Activated CD8-positive, alpha-beta T cell treated with anti-CD3 and anti-CD28 coated beads for 36 hours (primary cell): ENCODE results near the gene PACRG. TPM values are rescaled to one million over a fixed set of nuclear protein-coding genes. Genes with fewer than 3 reads are reported as not detected.

ENCODE experiments used
- ATAC-seq: fragments of 200-7000 bp; cut with Tn5 transposase; one replicate; pipeline ENCODE4 v1.10.0; 2021; ENCODE audit warnings: mild to moderate bottlenecking, moderate library complexity
- CTCF ChIA-PET: fragments of 350-600 bp; sonication (Branson Sonifier 250); formaldehyde crosslinking; loops from one replicate; lab custom pipeline; 2021; ENCODE audit warnings: antibody characterized with exemption; lab: Charles Lee
- POLR2A ChIA-PET: fragments of 350-600 bp; sonication (Branson Sonifier 250); formaldehyde crosslinking; loops from one replicate; lab custom pipeline; 2021; ENCODE audit warnings: antibody characterized with exemption; lab: Charles Lee
- DNase-seq: peaks from one replicate; pipeline ENCODE4 v3.0.0-alpha.2; 2020
- H3K27ac Mint-ChIP-seq: one replicate; pipeline ENCODE4 v1.8.0; 2021; ENCODE audit warnings: mild to moderate bottlenecking, mixed read lengths
- H3K27me3 Mint-ChIP-seq: one replicate; pipeline ENCODE4 v1.8.0; 2021; ENCODE audit warnings: mixed read lengths
- H3K36me3 Mint-ChIP-seq: one replicate; pipeline ENCODE4 v1.8.0; 2021; ENCODE audit warnings: low read depth, mixed read lengths
- H3K4me1 Mint-ChIP-seq: one replicate; pipeline ENCODE4 v1.8.0; 2021; ENCODE audit warnings: low read depth, mixed read lengths
- H3K4me3 Mint-ChIP-seq: one replicate; pipeline ENCODE4 v1.8.0; 2021; ENCODE audit warnings: mild to moderate bottlenecking, moderate library complexity, mixed read lengths
- H3K9me3 Mint-ChIP-seq: one replicate; pipeline ENCODE4 v1.8.0; 2021; ENCODE audit warnings: mixed read lengths
- intact Hi-C: fragments of 100-400 bp; cut with micrococcal nuclease; formaldehyde crosslinking; loops from one replicate; pipeline ENCODE4 v1.10.0; 2022
- total RNA-seq, 2 experiments: library from RNA; stranded (reverse); gene quantifications; one replicate each; pipeline ENCODE4 v1.2.3, GENCODE V29; 2021
- TF ChIP-seq, protein P1 (sequence below): fragments of 200-600 bp; IDR thresholded peaks from one replicate; pipeline ENCODE4 v1.8.0; 2022; ENCODE audit warnings: antibody characterized with exemption, mild to moderate bottlenecking

PACRG gene
- total RNA-seq, 2 experiments from 2014 or later = not detected

GRCh38 chr6:163250116-163250515 lies 522.3 kb downstream of the PACRG start:
- ChIA-PET POLR2A (no interaction called here), CTCF (no interaction called here)
- no peaks in the 10 kb centered on the region for H3K36me3 Mint-ChIP-seq
- intact Hi-C loops = no loop called here
- H3K27ac Mint-ChIP-seq = no peak overlapping the region
- H3K4me3 Mint-ChIP-seq = no peak overlapping the region
- no peak for ATAC-seq
- no peaks in the 10 kb centered on the region for H3K9me3 Mint-ChIP-seq
- no peak for DNase-seq
- TF ChIP-seq, protein P1, sequence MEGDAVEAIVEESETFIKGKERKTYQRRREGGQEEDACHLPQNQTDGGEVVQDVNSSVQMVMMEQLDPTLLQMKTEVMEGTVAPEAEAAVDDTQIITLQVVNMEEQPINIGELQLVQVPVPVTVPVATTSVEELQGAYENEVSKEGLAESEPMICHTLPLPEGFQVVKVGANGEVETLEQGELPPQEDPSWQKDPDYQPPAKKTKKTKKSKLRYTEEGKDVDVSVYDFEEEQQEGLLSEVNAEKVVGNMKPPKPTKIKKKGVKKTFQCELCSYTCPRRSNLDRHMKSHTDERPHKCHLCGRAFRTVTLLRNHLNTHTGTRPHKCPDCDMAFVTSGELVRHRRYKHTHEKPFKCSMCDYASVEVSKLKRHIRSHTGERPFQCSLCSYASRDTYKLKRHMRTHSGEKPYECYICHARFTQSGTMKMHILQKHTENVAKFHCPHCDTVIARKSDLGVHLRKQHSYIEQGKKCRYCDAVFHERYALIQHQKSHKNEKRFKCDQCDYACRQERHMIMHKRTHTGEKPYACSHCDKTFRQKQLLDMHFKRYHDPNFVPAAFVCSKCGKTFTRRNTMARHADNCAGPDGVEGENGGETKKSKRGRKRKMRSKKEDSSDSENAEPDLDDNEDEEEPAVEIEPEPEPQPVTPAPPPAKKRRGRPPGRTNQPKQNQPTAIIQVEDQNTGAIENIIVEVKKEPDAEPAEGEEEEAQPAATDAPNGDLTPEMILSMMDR = no peak
- H3K27me3 Mint-ChIP-seq = peaks cover 11% of the 10 kb centered on the region
- H3K4me1 Mint-ChIP-seq = no peaks in the 10 kb centered on the region

DNA sequence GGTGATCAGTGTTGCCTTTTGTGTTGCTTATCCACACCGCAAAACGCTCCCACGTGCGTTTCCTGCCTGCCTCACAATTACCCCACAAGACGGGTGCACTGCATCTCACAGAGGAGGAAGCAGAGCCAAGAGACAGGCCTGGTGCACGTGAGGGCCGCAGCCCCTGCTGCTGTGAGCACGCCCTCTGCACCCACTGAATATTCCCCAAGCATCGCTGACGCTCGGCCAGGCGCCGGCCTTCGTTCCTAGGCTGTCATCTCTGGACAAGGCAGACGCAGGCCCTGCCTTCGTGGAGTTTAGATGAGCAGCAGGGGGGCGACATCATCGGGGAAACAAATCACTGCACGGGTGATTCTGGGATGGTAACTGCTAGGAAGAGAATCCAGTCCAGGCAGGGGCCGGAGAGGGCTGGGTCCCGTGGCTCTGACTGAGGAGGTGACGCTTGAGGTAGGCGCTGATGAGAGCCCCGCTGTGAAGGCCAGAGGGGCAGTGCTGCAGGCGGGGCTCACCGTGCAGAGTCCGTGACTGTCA lies 524.4 kb downstream of the PACRG start:
- ATAC-seq = no peak
- ChIA-PET CTCF (no interaction called here), POLR2A (no interaction called here)
- Mint-ChIP-seq H3K4me3 (no peak overlapping the region), H3K27me3 (peaks cover 8% of the 10 kb centered on the region), H3K36me3 (no peaks in the 10 kb centered on the region), H3K4me1 (no peaks in the 10 kb centered on the region), H3K9me3 (no peaks in the 10 kb centered on the region), H3K27ac (no peak overlapping the region)
- TF ChIP-seq, protein P1 = no peak
- DNase-seq = no peak
- intact Hi-C loops = no loop called here

- H3K9me3 Mint-ChIP-seq = no peaks in the 10 kb centered on the region
- no peak overlapping the region for H3K27ac Mint-ChIP-seq
- POLR2A ChIA-PET = no interaction called here
- TF ChIP-seq, protein P1 = no peak
- no peak for DNase-seq
- CTCF ChIA-PET = no interaction called here
- intact Hi-C loops = no loop called here
- no peaks in the 10 kb centered on the region for H3K36me3 Mint-ChIP-seq
- H3K27me3 Mint-ChIP-seq = peaks cover 4% of the 10 kb centered on the region
- H3K4me3 Mint-ChIP-seq = no peak overlapping the region
- no peaks in the 10 kb centered on the region for H3K4me1 Mint-ChIP-seq
- no peak for ATAC-seq
Observed at GRCh38 chr6:163253556-163254213, 525.9 kb downstream of the PACRG start.

GRCh38 chr6:163254341-163254835 lies 526.6 kb downstream of the PACRG start:
- intact Hi-C loops = no loop called here
- DNase-seq = no peak
- POLR2A ChIA-PET = no interaction called here

DNA sequence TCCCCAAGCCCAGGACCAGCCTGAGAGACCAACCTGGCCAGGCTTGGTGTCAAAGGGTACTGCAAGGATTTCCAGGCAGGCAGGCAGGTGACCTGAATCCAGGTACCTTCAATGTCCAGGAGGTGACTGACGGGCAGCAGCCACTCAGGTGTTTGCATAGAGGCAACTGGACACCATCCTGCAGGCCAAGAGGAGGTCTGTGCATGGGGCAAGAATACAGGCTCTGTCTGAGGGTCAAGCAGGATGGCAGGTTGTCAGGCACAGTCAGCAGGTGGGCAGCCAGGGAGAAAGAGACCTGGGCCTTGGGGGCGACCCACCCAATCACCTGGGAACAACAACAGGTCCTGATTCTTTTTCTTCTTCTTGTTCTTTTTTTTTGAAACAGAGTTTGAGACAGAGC lies 527.5 kb downstream of the PACRG start:
- Mint-ChIP-seq H3K27ac (no peak overlapping the region), H3K27me3 (peaks cover 14% of the 10 kb centered on the region), H3K4me3 (no peak overlapping the region), H3K36me3 (no peaks in the 10 kb centered on the region), H3K9me3 (no peaks in the 10 kb centered on the region), H3K4me1 (peaks cover 2% of the 10 kb centered on the region)
- POLR2A ChIA-PET = no interaction called here
- intact Hi-C loops = no loop called here
- ATAC-seq (no peak), DNase-seq (no peak)
- CTCF ChIA-PET = no interaction called here
- TF ChIP-seq, protein P1 = no peak

More at GRCh38 chr6:163254341-163254835, 526.6 kb downstream of the PACRG start:
- Mint-ChIP-seq H3K4me3 (no peak overlapping the region), H3K36me3 (no peaks in the 10 kb centered on the region), H3K4me1 (no peaks in the 10 kb centered on the region), H3K27ac (no peak overlapping the region), H3K27me3 (peaks cover 10% of the 10 kb centered on the region), H3K9me3 (no peaks in the 10 kb centered on the region)
- CTCF ChIA-PET = no interaction called here
- no peak for ATAC-seq
- TF ChIP-seq, protein P1 = no peak
